GM12878 (cell line): Measurements from ENCODE around the gene DNAJC7. TPM values are rescaled to one million over a fixed set of nuclear protein-coding genes. Genes with fewer than 3 reads are reported as not detected.

Experiments used
- polyA plus RNA-seq, 11 experiments: library from polyadenylated mRNA; depleted of rRNA in 4 of 11; unstranded in 6 of 11; stranded (reverse) in 5 of 11; fragments of >200 nt; fragmentation: Nextera tagmentation in 4 of 11; fragmentation: Illumina TruSeq in 1 of 11; extraction: Ambion mirVana in 4 of 11; extraction: Trizol in 1 of 11; gene quantifications; 1 replicate in 1 of 11; 2 replicates in 10 of 11; pipeline versions ENCODE4 v1.2.1 to v1.2.3, GENCODE V29; 2011 to 2016; ENCODE audit warnings: inconsistent platforms in 2 of 11, missing spikeins in 2 of 11, low read depth in 1 of 11
- total RNA-seq, 4 experiments: library from RNA; depleted of rRNA in 3 of 4; stranded (reverse); fragments of >200 nt in 3 of 4; fragmentation: Illumina TruSeq in 1 of 4; extraction: Trizol in 1 of 4; gene quantifications; 2 replicates each; pipeline versions ENCODE4 v1.2.1 to v1.2.3, GENCODE V29; 2013 to 2021

DNAJC7 gene
- total and polyA plus RNA-seq, 10 of the 15 experiments (the other 5 are each of a cell fraction or from before 2014, with no cell fraction given): 60.1 to 173 (median 94.9) TPM

Other genes starting within 250 kb of the DNAJC7 start
Only the 7 nearest of the 19 such genes appear.
- 104 and 111 TPM in 2 replicates for gene ACLY, start 98.5 kb downstream of the DNAJC7 start, total RNA-seq (2014; rRNA removed)
- gene ACLY, start 98.5 kb downstream of the DNAJC7 start, total RNA-seq (2014; rRNA removed; fragmentation: Illumina TruSeq; extraction: Trizol): 112 and 113 TPM in 2 replicates
- gene ACLY, start 98.5 kb downstream of the DNAJC7 start, total RNA-seq (2021): 224 and 228 TPM in 2 replicates
- 96.6 and 140 TPM in 2 replicates for gene ACLY, start 98.5 kb downstream of the DNAJC7 start, polyA plus RNA-seq (2011; rRNA removed)
- 113 and 136 TPM in 2 replicates for gene ACLY, start 98.5 kb downstream of the DNAJC7 start, polyA plus RNA-seq (2014; fragmentation: Illumina TruSeq; extraction: Trizol)
- gene ACLY, start 98.5 kb downstream of the DNAJC7 start, polyA plus RNA-seq (2014; fragmentation: Nextera tagmentation; extraction: Ambion mirVana): 10 to 100 TPM; 32.6 to 39.6 TPM
- 128 and 129 TPM in 2 replicates for gene ACLY, start 98.5 kb downstream of the DNAJC7 start, polyA plus RNA-seq (2014; rRNA removed)
- gene ACLY, start 98.5 kb downstream of the DNAJC7 start, polyA plus RNA-seq (2016; fragmentation: Nextera tagmentation; extraction: Ambion mirVana): 100 to 1,000 TPM; 112 to 116 TPM
- gene ODAD4, start 86.8 kb downstream of the DNAJC7 start, total RNA-seq (2014; rRNA removed): 0.11 and 0.16 TPM in 2 replicates
- 0.22 and 0.55 TPM in 2 replicates for gene ODAD4, start 86.8 kb downstream of the DNAJC7 start, total RNA-seq (2014; rRNA removed; fragmentation: Illumina TruSeq; extraction: Trizol)
- gene ODAD4, start 86.8 kb downstream of the DNAJC7 start, total RNA-seq (2021): 0.46 TPM in 1 of 2 replicates, not detected in the other
- gene ODAD4, start 86.8 kb downstream of the DNAJC7 start, polyA plus RNA-seq (2011; rRNA removed): 0.27 and 0.53 TPM in 2 replicates
- gene ODAD4, start 86.8 kb downstream of the DNAJC7 start, polyA plus RNA-seq (2014; fragmentation: Illumina TruSeq; extraction: Trizol): 0.17 and 0.60 TPM in 2 replicates
- under 1 TPM; 0.10 to 0.44 TPM for gene ODAD4, start 86.8 kb downstream of the DNAJC7 start, polyA plus RNA-seq (2014; fragmentation: Nextera tagmentation; extraction: Ambion mirVana)
- gene ODAD4, start 86.8 kb downstream of the DNAJC7 start, polyA plus RNA-seq (2014; rRNA removed): 0.17 and 0.27 TPM in 2 replicates
- gene ODAD4, start 86.8 kb downstream of the DNAJC7 start, polyA plus RNA-seq (2016; fragmentation: Nextera tagmentation; extraction: Ambion mirVana): under 1 TPM; 0.68 to 0.73 TPM
- gene CNP, start 50.6 kb downstream of the DNAJC7 start, total RNA-seq (2014; rRNA removed): 35.6 and 39.5 TPM in 2 replicates
- 22.5 and 22.9 TPM in 2 replicates for gene CNP, start 50.6 kb downstream of the DNAJC7 start, total RNA-seq (2014; rRNA removed; fragmentation: Illumina TruSeq; extraction: Trizol)
- gene CNP, start 50.6 kb downstream of the DNAJC7 start, total RNA-seq (2021): 50.9 and 52.2 TPM in 2 replicates
- 14.4 and 24.6 TPM in 2 replicates for gene CNP, start 50.6 kb downstream of the DNAJC7 start, polyA plus RNA-seq (2011; rRNA removed)
- 16.9 and 26.3 TPM in 2 replicates for gene CNP, start 50.6 kb downstream of the DNAJC7 start, polyA plus RNA-seq (2014; fragmentation: Illumina TruSeq; extraction: Trizol)
- gene CNP, start 50.6 kb downstream of the DNAJC7 start, polyA plus RNA-seq (2014; fragmentation: Nextera tagmentation; extraction: Ambion mirVana): 1 to 10 TPM; 1.8 to 4.4 TPM
- 36.5 and 40.4 TPM in 2 replicates for gene CNP, start 50.6 kb downstream of the DNAJC7 start, polyA plus RNA-seq (2014; rRNA removed)
- 10 to 100 TPM; 59.8 to 60.7 TPM for gene CNP, start 50.6 kb downstream of the DNAJC7 start, polyA plus RNA-seq (2016; fragmentation: Nextera tagmentation; extraction: Ambion mirVana)
- gene NKIRAS2, start 2.7 kb upstream of the DNAJC7 start, total RNA-seq (2014; rRNA removed): 36.8 and 39.3 TPM in 2 replicates
- 16.3 and 16.9 TPM in 2 replicates for gene NKIRAS2, start 2.7 kb upstream of the DNAJC7 start, total RNA-seq (2014; rRNA removed; fragmentation: Illumina TruSeq; extraction: Trizol)
- 22.9 and 25.8 TPM in 2 replicates for gene NKIRAS2, start 2.7 kb upstream of the DNAJC7 start, total RNA-seq (2021)
- 11.9 and 20.3 TPM in 2 replicates for gene NKIRAS2, start 2.7 kb upstream of the DNAJC7 start, polyA plus RNA-seq (2011; rRNA removed)
- 24.4 and 33.6 TPM in 2 replicates for gene NKIRAS2, start 2.7 kb upstream of the DNAJC7 start, polyA plus RNA-seq (2014; fragmentation: Illumina TruSeq; extraction: Trizol)
- 1 to 10 TPM; 6.4 to 6.9 TPM for gene NKIRAS2, start 2.7 kb upstream of the DNAJC7 start, polyA plus RNA-seq (2014; fragmentation: Nextera tagmentation; extraction: Ambion mirVana)
- gene NKIRAS2, start 2.7 kb upstream of the DNAJC7 start, polyA plus RNA-seq (2014; rRNA removed): 39.4 and 49.7 TPM in 2 replicates
- gene NKIRAS2, start 2.7 kb upstream of the DNAJC7 start, polyA plus RNA-seq (2016; fragmentation: Nextera tagmentation; extraction: Ambion mirVana): 10 to 100 TPM; 28.6 to 32.2 TPM
- gene C17orf113, start 33.2 kb upstream of the DNAJC7 start, total RNA-seq (2014; rRNA removed): 0.11 and 0.17 TPM in 2 replicates
- not detected in 2 replicates for gene C17orf113, start 33.2 kb upstream of the DNAJC7 start, total RNA-seq (2014; rRNA removed; fragmentation: Illumina TruSeq; extraction: Trizol)
- gene C17orf113, start 33.2 kb upstream of the DNAJC7 start, total RNA-seq (2021): 0.08 and 0.11 TPM in 2 replicates
- 0.06 and 0.08 TPM in 2 replicates for gene C17orf113, start 33.2 kb upstream of the DNAJC7 start, polyA plus RNA-seq (2011; rRNA removed)
- gene C17orf113, start 33.2 kb upstream of the DNAJC7 start, polyA plus RNA-seq (2014; fragmentation: Illumina TruSeq; extraction: Trizol): 0.03 TPM in 1 of 2 replicates, not detected in the other
- gene C17orf113, start 33.2 kb upstream of the DNAJC7 start, polyA plus RNA-seq (2014; fragmentation: Nextera tagmentation; extraction: Ambion mirVana): not detected
- 0.14 and 0.27 TPM in 2 replicates for gene C17orf113, start 33.2 kb upstream of the DNAJC7 start, polyA plus RNA-seq (2014; rRNA removed)
- gene C17orf113, start 33.2 kb upstream of the DNAJC7 start, polyA plus RNA-seq (2016; fragmentation: Nextera tagmentation; extraction: Ambion mirVana): under 1 TPM; 0.03 to 0.04 TPM
- not detected in 2 replicates for gene ZNF385C, start 81.0 kb upstream of the DNAJC7 start, total RNA-seq (2014; rRNA removed)
- gene ZNF385C, start 81.0 kb upstream of the DNAJC7 start, total RNA-seq (2014; rRNA removed; fragmentation: Illumina TruSeq; extraction: Trizol): 0.09 TPM in 1 of 2 replicates, not detected in the other
- gene ZNF385C, start 81.0 kb upstream of the DNAJC7 start, total RNA-seq (2021): not detected in 2 replicates
- gene ZNF385C, start 81.0 kb upstream of the DNAJC7 start, polyA plus RNA-seq (2011; rRNA removed): 0.07 and 0.09 TPM in 2 replicates
- gene ZNF385C, start 81.0 kb upstream of the DNAJC7 start, polyA plus RNA-seq (2014; fragmentation: Illumina TruSeq; extraction: Trizol): 0.07 and 0.11 TPM in 2 replicates
- gene ZNF385C, start 81.0 kb upstream of the DNAJC7 start, polyA plus RNA-seq (2014; fragmentation: Nextera tagmentation; extraction: Ambion mirVana): not detected
- gene ZNF385C, start 81.0 kb upstream of the DNAJC7 start, polyA plus RNA-seq (2014; rRNA removed): 0.04 and 0.20 TPM in 2 replicates
- gene ZNF385C, start 81.0 kb upstream of the DNAJC7 start, polyA plus RNA-seq (2016; fragmentation: Nextera tagmentation; extraction: Ambion mirVana): under 1 TPM; 0.06 to 0.11 TPM
- gene DHX58, start 95.3 kb upstream of the DNAJC7 start, total RNA-seq (2014; rRNA removed): 24.5 and 26.4 TPM in 2 replicates
- gene DHX58, start 95.3 kb upstream of the DNAJC7 start, total RNA-seq (2014; rRNA removed; fragmentation: Illumina TruSeq; extraction: Trizol): 16.2 and 18.6 TPM in 2 replicates
- 26.1 and 29.9 TPM in 2 replicates for gene DHX58, start 95.3 kb upstream of the DNAJC7 start, total RNA-seq (2021)
- 50.8 and 69.8 TPM in 2 replicates for gene DHX58, start 95.3 kb upstream of the DNAJC7 start, polyA plus RNA-seq (2011; rRNA removed)
- 6.8 and 16.5 TPM in 2 replicates for gene DHX58, start 95.3 kb upstream of the DNAJC7 start, polyA plus RNA-seq (2014; fragmentation: Illumina TruSeq; extraction: Trizol)
- 1 to 10 TPM; 3.5 to 3.7 TPM for gene DHX58, start 95.3 kb upstream of the DNAJC7 start, polyA plus RNA-seq (2014; fragmentation: Nextera tagmentation; extraction: Ambion mirVana)
- gene DHX58, start 95.3 kb upstream of the DNAJC7 start, polyA plus RNA-seq (2014; rRNA removed): 31.1 and 33.1 TPM in 2 replicates
- 10 to 100 TPM in 1 of 2 experiments, 1 to 10 TPM in 1; 8.4 to 11.2 TPM for gene DHX58, start 95.3 kb upstream of the DNAJC7 start, polyA plus RNA-seq (2016; fragmentation: Nextera tagmentation; extraction: Ambion mirVana)